NT2/D1 (cell line): ENCODE data around the gene SQSTM1.
"Not testable (repeated sequence)": the region's sequence is repeated elsewhere in the genome, so short reads cannot be mapped to it uniquely, and the experiment has no call there.

Experiments
- DNase-seq: peaks from one replicate; pipeline ENCODE4 v3.0.0-alpha.2; 2011; ENCODE audit warnings: low read depth, low spot score
- H3K27me3 ChIP-seq: 2 replicates; pipeline ENCODE4 v1.6.0; 2011; ENCODE audit warnings: mild to moderate bottlenecking; ENCODE audit not compliant: insufficient read length, insufficient read depth
- H3K36me3 ChIP-seq: 2 replicates; pipeline ENCODE4 v1.6.1; 2011; ENCODE audit warnings: mild to moderate bottlenecking, low read length, mixed read lengths; ENCODE audit not compliant: insufficient read depth, insufficient read length
- H3K4me1 ChIP-seq: 2 replicates; pipeline ENCODE4 v1.5.1; 2011; ENCODE audit not compliant: insufficient read depth, insufficient read length
- H3K4me3 ChIP-seq: 2 replicates; pipeline ENCODE4 v1.5.1; 2011; ENCODE audit warnings: low read depth; ENCODE audit not compliant: insufficient read length
- H3K9ac ChIP-seq: 2 replicates; pipeline ENCODE4 v1.6.0; 2011; ENCODE audit warnings: low read depth; ENCODE audit not compliant: insufficient read length
- H3K9me3 ChIP-seq: 2 replicates; pipeline ENCODE4 v1.5.1; 2011; ENCODE audit warnings: mild to moderate bottlenecking, low read length; ENCODE audit not compliant: insufficient read depth
- SUZ12 ChIP-seq: IDR thresholded peaks from 2 replicates; pipeline ENCODE4 v1.6.1; 2011; ENCODE audit not compliant: insufficient read length, insufficient read depth; ENCODE audit errors: extremely low read depth
- YY1 ChIP-seq: IDR thresholded peaks from 2 replicates; pipeline ENCODE4 v1.6.1; 2011; ENCODE audit not compliant: insufficient read length, insufficient read depth
- ZNF274 ChIP-seq: IDR thresholded peaks from 2 replicates; pipeline ENCODE4 v1.6.1; 2011; ENCODE audit warnings: mild to moderate bottlenecking, low read depth, low read length

The SQSTM1 gene

GRCh38 chr5:179777909-179778308, 42.8 kb upstream of the SQSTM1 start:
- Histone ChIP-seq H3K27me3 (no peaks in the 10 kb centered on the region), H3K4me3 (no peak overlapping the region), H3K4me1 (no peaks in the 10 kb centered on the region), H3K36me3 (peaks cover 59% of the 10 kb centered on the region), H3K9ac (no peak overlapping the region), H3K9me3 (no peaks in the 10 kb centered on the region)
- TF ChIP-seq SUZ12 = no peak
- TF ChIP-seq ZNF274 = no peak
- TF ChIP-seq YY1 = no peak
- no peak for DNase-seq

GRCh38 chr5:179778591-179778990, 42.1 kb upstream of the SQSTM1 start:
- no peak for TF ChIP-seq YY1
- H3K36me3 ChIP-seq = peaks cover 52% of the 10 kb centered on the region
- H3K4me1 ChIP-seq = no peaks in the 10 kb centered on the region
- H3K27me3 ChIP-seq = no peaks in the 10 kb centered on the region
- no peaks in the 10 kb centered on the region for H3K9me3 ChIP-seq
- H3K4me3 ChIP-seq = no peak overlapping the region
- H3K9ac ChIP-seq = no peak overlapping the region
- no peak for DNase-seq

GRCh38 chr5:179779826-179780225, 40.9 kb upstream of the SQSTM1 start:
- Histone ChIP-seq H3K36me3 (peaks cover 40% of the 10 kb centered on the region), H3K9me3 (no peaks in the 10 kb centered on the region), H3K4me3 (no peak overlapping the region), H3K4me1 (no peaks in the 10 kb centered on the region), H3K9ac (no peak overlapping the region), H3K27me3 (no peaks in the 10 kb centered on the region)
- no peak for DNase-seq
- TF ChIP-seq SUZ12 (no peak), YY1 (no peak)

- H3K4me1 ChIP-seq = no peaks in the 10 kb centered on the region
- no peak for TF ChIP-seq ZNF274
- no peak for TF ChIP-seq SUZ12
- no peak for TF ChIP-seq YY1
- no peaks in the 10 kb centered on the region for H3K9me3 ChIP-seq
- no peak for DNase-seq
- no peaks in the 10 kb centered on the region for H3K27me3 ChIP-seq
- H3K4me3 ChIP-seq = no peak overlapping the region
- H3K36me3 ChIP-seq = peaks cover 34% of the 10 kb centered on the region
- H3K9ac ChIP-seq = no peak overlapping the region
These were observed 40.3 kb upstream of the SQSTM1 start for GRCh38 chr5:179780362-179780761.

- no peak overlapping the region for H3K9ac ChIP-seq
- no peak for DNase-seq
- peaks cover 24% of the 10 kb centered on the region for H3K36me3 ChIP-seq
- no peaks in the 10 kb centered on the region for H3K27me3 ChIP-seq
- TF ChIP-seq ZNF274 (no peak), YY1 (no peak), SUZ12 (no peak)
- no peaks in the 10 kb centered on the region for H3K9me3 ChIP-seq
- no peak overlapping the region for H3K4me3 ChIP-seq
- H3K4me1 ChIP-seq = no peaks in the 10 kb centered on the region
These were observed 38.9 kb upstream of the SQSTM1 start for GRCh38 chr5:179781846-179782245.

- no peak overlapping the region for H3K9ac ChIP-seq
- H3K4me3 ChIP-seq = no peak overlapping the region
- no peaks in the 10 kb centered on the region for H3K27me3 ChIP-seq
- no peak for TF ChIP-seq SUZ12
- no peak for TF ChIP-seq YY1
- H3K36me3 ChIP-seq = peaks cover 14% of the 10 kb centered on the region
- H3K9me3 ChIP-seq = no peaks in the 10 kb centered on the region
- no peak for DNase-seq
- H3K4me1 ChIP-seq = no peaks in the 10 kb centered on the region
These were observed 37.6 kb upstream of the SQSTM1 start for GRCh38 chr5:179783128-179783527.

- no peaks in the 10 kb centered on the region for H3K27me3 ChIP-seq
- no peaks in the 10 kb centered on the region for H3K9me3 ChIP-seq
- TF ChIP-seq ZNF274 (no peak), YY1 (no peak), SUZ12 (no peak)
- H3K4me3 ChIP-seq = no peak overlapping the region
- no peak for DNase-seq
- H3K36me3 ChIP-seq = no peaks in the 10 kb centered on the region
- no peaks in the 10 kb centered on the region for H3K4me1 ChIP-seq
- H3K9ac ChIP-seq = no peak overlapping the region
These were observed 33.8 kb upstream of the SQSTM1 start for GRCh38 chr5:179786861-179787260.

GRCh38 chr5:179788193-179788854, 32.4 kb upstream of the SQSTM1 start:
- TF ChIP-seq SUZ12 = no peak
- no peak for TF ChIP-seq ZNF274
- TF ChIP-seq YY1 = no peak
- H3K9me3 ChIP-seq = no peaks in the 10 kb centered on the region
- H3K4me1 ChIP-seq = peaks cover 3% of the 10 kb centered on the region
- H3K36me3 ChIP-seq = no peaks in the 10 kb centered on the region
- H3K4me3 ChIP-seq = no peak overlapping the region
- no peak overlapping the region for H3K9ac ChIP-seq
- H3K27me3 ChIP-seq = no peaks in the 10 kb centered on the region
- DNase-seq = no peak

GRCh38 chr5:179789278-179789677, 31.4 kb upstream of the SQSTM1 start:
- not testable (repeated sequence) for DNase-seq, H3K9me3 ChIP-seq, H3K4me1 ChIP-seq, H3K36me3 ChIP-seq, H3K9ac ChIP-seq, H3K4me3 ChIP-seq, H3K27me3 ChIP-seq
